Measurements from ENCODE around the gene DLGAP5. TPM values are rescaled to one million over a fixed set of nuclear protein-coding genes. Genes with fewer than 3 reads are reported as not detected.

The DLGAP5 gene
- total RNA-seq, 1 experiment from 2014 or later: 118 TPM

DNA sequence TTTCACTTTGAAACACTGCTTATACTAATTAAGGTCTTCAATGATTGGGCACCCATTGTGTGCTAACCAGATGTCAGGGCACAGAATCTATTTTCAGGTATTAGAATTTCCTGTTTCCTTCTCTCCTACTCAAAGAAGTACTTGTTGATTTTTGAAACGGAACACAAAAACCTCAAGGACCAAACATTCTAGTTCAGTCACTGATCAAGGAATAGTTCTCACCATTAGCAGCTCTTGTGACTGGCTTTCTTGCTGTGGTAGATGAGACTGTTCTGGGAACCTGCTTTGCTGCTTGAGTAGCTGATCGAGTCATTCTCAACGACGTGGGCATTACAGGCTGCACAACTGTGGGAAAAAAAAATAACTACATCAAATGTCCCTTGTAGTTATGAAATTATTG is 11.0 kb downstream of the DLGAP5 start:
- H2BK12ac ChIP-seq (ENCODE audit: insufficient read length, low read depth, low read length): no peak overlapping the region
- H2BK20ac ChIP-seq (ENCODE audit: low read depth, low read length, poor library complexity, severe bottlenecking): no peak overlapping the region
- no peak overlapping the region for H3K4ac ChIP-seq (ENCODE audit: low read depth, low read length)
- no peak overlapping the region for H4K5ac ChIP-seq (ENCODE audit: insufficient read length, low read depth, low read length)
- no peak overlapping the region for H3K56ac ChIP-seq (ENCODE audit: insufficient read length, low read depth, low read length)
- H2BK120ac ChIP-seq (ENCODE audit: low read depth, low read length, poor library complexity, severe bottlenecking): no peak overlapping the region
- no peak overlapping the region for H3K23ac ChIP-seq (ENCODE audit: insufficient read length, low read depth, low read length)
- DNase-seq: no peak
- no peak overlapping the region for H3K18ac ChIP-seq (ENCODE audit: insufficient read length, low read depth, low read length)
- no peaks in the 10 kb centered on the region; a peak in 1 of 5 replicates for H3K9me3 Mint-ChIP-seq
- H3K4me1 ChIP-seq (ENCODE audit: insufficient read depth, low read length): no peaks in the 10 kb centered on the region
- no peak overlapping the region for H3K27ac Mint-ChIP-seq
- H3T11ph ChIP-seq (ENCODE audit: low read length): no peak overlapping the region
- no peaks in the 10 kb centered on the region for H3K23me2 ChIP-seq (ENCODE audit: insufficient read length, low read depth, low read length, poor library complexity, severe bottlenecking)
- H2AK5ac ChIP-seq (ENCODE audit: insufficient read length, low read length): no peak overlapping the region
- no peaks in the 10 kb centered on the region for H3K4me1 Mint-ChIP-seq
- no peaks in the 10 kb centered on the region for H3K27me3 Mint-ChIP-seq (ENCODE audit: low read depth)
- no peak overlapping the region for H2BK15ac ChIP-seq (ENCODE audit: low read depth, low read length)
- no peaks in the 10 kb centered on the region for H3K9me3 ChIP-seq (ENCODE audit: control insufficient read depth, low read depth, low read length)
- H2AFZ ChIP-seq (ENCODE audit: low read length): no peak overlapping the region
- WGBS (ENCODE audit: extremely low coverage, insufficient read length, low lambda C conversion rate): no CpG with 5 or more reads among the region's 4 CpGs
- H3K14ac ChIP-seq (ENCODE audit: insufficient read depth, low read length): no peak overlapping the region
- peaks cover 47 to 92% (median 92%) of the 10 kb centered on the region in 3 experiments; a peak in 6 of 7 replicates for H3K36me3 Mint-ChIP-seq (ENCODE audit: insufficient read depth in 1 of 3, low read depth in 3 of 3)
- H3K4me3 Mint-ChIP-seq: no peak overlapping the region
- no peak overlapping the region for H4K8ac ChIP-seq (replicated peaks; ENCODE audit: insufficient read length, low read depth, low read length)
- no peak overlapping the region for H3K9ac ChIP-seq (ENCODE audit: extremely low read depth, insufficient read length, low read length)
- H3K27ac ChIP-seq (ENCODE audit: insufficient read length, low read depth, low read length): no peak overlapping the region
- H2BK5ac ChIP-seq (ENCODE audit: insufficient read length, low read length): no peak overlapping the region
- no peak overlapping the region for H3K4me2 ChIP-seq (ENCODE audit: insufficient read depth, insufficient read length, low read length)
- H3K27me3 ChIP-seq (ENCODE audit: insufficient read depth, low read length): no peaks in the 10 kb centered on the region
- H4K91ac ChIP-seq (ENCODE audit: insufficient read length, low read depth, low read length): no peak overlapping the region
- H3K79me2 ChIP-seq (ENCODE audit: insufficient read depth, low read length): peaks cover 4% of the 10 kb centered on the region; the same call in 1 of the 2 replicates
- TF ChIP-seq CTCF (conservative IDR thresholded peaks at IDR 0.05): no peak
- no peaks in the 10 kb centered on the region for H4K20me1 ChIP-seq (ENCODE audit: control insufficient read depth, insufficient read depth, insufficient read length)
- H3K79me1 ChIP-seq (ENCODE audit: insufficient read depth, low read depth, low read length, poor library complexity, severe bottlenecking): no peaks in the 10 kb centered on the region

Measured in H9 (cell line).